WTC11 (cell line): ENCODE data around the gene KLC1. TPM values are rescaled to one million over a fixed set of nuclear protein-coding genes. Genes with fewer than 3 reads are reported as not detected.

Source experiments
- ATAC-seq: fragments of 200-7000 bp; cut with Tn5 transposase; 2 replicates; pipeline ENCODE4 v1.10.0; 2021; ENCODE audit warnings: mild to moderate bottlenecking, moderate library complexity
- CTCF ChIA-PET: fragments of 300-600 bp; sonication (Branson Sonifier 250); formaldehyde crosslinking; loops from one replicate; lab custom pipeline; 2021; ENCODE audit warnings: antibody characterized with exemption; lab: Charles Lee
- POLR2A ChIA-PET: fragments of 350-600 bp; sonication (Branson Sonifier 250); formaldehyde crosslinking; loops from one replicate; lab custom pipeline; 2021; ENCODE audit warnings: antibody characterized with exemption; lab: Charles Lee
- DNase-seq: peaks from one replicate; pipeline ENCODE4 v3.0.0; 2021; ENCODE audit warnings: low spot score
- H3K27ac Mint-ChIP-seq: 2 replicates; pipeline ENCODE4 v1.8.0; 2021; ENCODE audit warnings: mixed read lengths
- H3K27me3 Mint-ChIP-seq: 2 replicates; pipeline ENCODE4 v1.8.0; 2021; ENCODE audit warnings: low read depth, mild to moderate bottlenecking, moderate library complexity, mixed read lengths
- H3K36me3 Mint-ChIP-seq: 2 replicates; pipeline ENCODE4 v1.8.0; 2021; ENCODE audit warnings: mixed read lengths
- H3K4me1 Mint-ChIP-seq: 2 replicates; pipeline ENCODE4 v1.8.0; 2022; ENCODE audit warnings: mixed read lengths
- H3K4me3 Mint-ChIP-seq: 2 replicates; pipeline ENCODE4 v1.8.0; 2021; ENCODE audit warnings: mild to moderate bottlenecking, moderate library complexity, mixed read lengths
- H3K9me3 Mint-ChIP-seq: 2 replicates; pipeline ENCODE4 v1.8.0; 2021; ENCODE audit warnings: mixed read lengths
- AR ChIP-seq: fragments of 250-450 bp; sonication (Bioruptor Pico); IDR thresholded peaks from 2 replicates; pipeline ENCODE4 v1.9.0; 2021; ENCODE audit warnings: mild to moderate bottlenecking
- ATF1 ChIP-seq: sonication (generic); formaldehyde crosslinking; IDR thresholded peaks from 2 replicates; pipeline ENCODE4 v1.8.1; 2023; ENCODE audit warnings: mild to moderate bottlenecking, moderate library complexity, missing genetic modification reagents
- ATF2 ChIP-seq: sonication (generic); formaldehyde crosslinking; IDR thresholded peaks from 2 replicates; pipeline ENCODE4 v1.8.1; 2022; ENCODE audit warnings: low read depth, missing genetic modification reagents, borderline replicate concordance
- ATF3 ChIP-seq: sonication (generic); formaldehyde crosslinking; conservative IDR thresholded peaks from 2 replicates; pipeline ENCODE4 v1.8.1; 2022; ENCODE audit warnings: mild to moderate bottlenecking, missing genetic modification reagents
- E2F4 ChIP-seq: sonication (generic); formaldehyde crosslinking; IDR thresholded peaks from 2 replicates; pipeline ENCODE4 v1.8.1; 2022; ENCODE audit warnings: low read depth, mild to moderate bottlenecking, moderate library complexity, missing genetic modification reagents, borderline replicate concordance
- ELF4 ChIP-seq: sonication (generic); formaldehyde crosslinking; IDR thresholded peaks from 2 replicates; pipeline ENCODE4 v1.8.1; 2022; ENCODE audit warnings: low read depth, mild to moderate bottlenecking, moderate library complexity, missing genetic modification reagents
- ESRRA ChIP-seq: sonication (generic); formaldehyde crosslinking; IDR thresholded peaks from 2 replicates; pipeline ENCODE4 v1.8.1; 2022; ENCODE audit warnings: mild to moderate bottlenecking, missing genetic modification reagents, borderline replicate concordance
- ETV6 ChIP-seq: sonication (generic); formaldehyde crosslinking; IDR thresholded peaks from 2 replicates; pipeline ENCODE4 v1.8.1; 2022; ENCODE audit warnings: mild to moderate bottlenecking, missing genetic modification reagents
- GTF2I ChIP-seq: fragments of 250-450 bp; sonication (Bioruptor Pico); conservative IDR thresholded peaks from 2 replicates; pipeline ENCODE4 v1.4.0; 2021; ENCODE audit warnings: mild to moderate bottlenecking
- KAT7 ChIP-seq: sonication (generic); formaldehyde crosslinking; IDR thresholded peaks from 2 replicates; pipeline ENCODE4 v1.8.1; 2023; ENCODE audit warnings: missing genetic modification reagents, mild to moderate bottlenecking, borderline replicate concordance
- NR2C2 ChIP-seq: sonication (generic); formaldehyde crosslinking; IDR thresholded peaks from 2 replicates; pipeline ENCODE4 v1.8.0; 2022; ENCODE audit warnings: mild to moderate bottlenecking, missing genetic modification reagents
- OVOL2 ChIP-seq: fragments of 250-450 bp; sonication (Bioruptor Pico); IDR thresholded peaks from 2 replicates; pipeline ENCODE4 v1.9.0; 2021; ENCODE audit warnings: mild to moderate bottlenecking, borderline replicate concordance
- PRDM15 ChIP-seq: sonication (generic); formaldehyde crosslinking; IDR thresholded peaks from 2 replicates; pipeline ENCODE4 v1.8.0; 2022; ENCODE audit warnings: missing genetic modification reagents
- RELA ChIP-seq: sonication (generic); formaldehyde crosslinking; IDR thresholded peaks from 2 replicates; pipeline ENCODE4 v1.8.1; 2022; ENCODE audit warnings: missing genetic modification reagents, mild to moderate bottlenecking, borderline replicate concordance
- TEAD1 ChIP-seq: sonication (generic); formaldehyde crosslinking; IDR thresholded peaks from 2 replicates; pipeline ENCODE4 v1.8.0; 2022; ENCODE audit warnings: mild to moderate bottlenecking, missing genetic modification reagents
- TP53 ChIP-seq: sonication (generic); formaldehyde crosslinking; IDR thresholded peaks from 2 replicates; pipeline ENCODE4 v1.8.1; 2023; ENCODE audit warnings: mild to moderate bottlenecking, missing genetic modification reagents
- ZNF219 ChIP-seq: sonication (generic); formaldehyde crosslinking; IDR thresholded peaks from 2 replicates; pipeline ENCODE4 v1.8.0; 2023; ENCODE audit warnings: missing genetic modification reagents, mild to moderate bottlenecking, borderline replicate concordance
- ZNF317 ChIP-seq: sonication (generic); formaldehyde crosslinking; IDR thresholded peaks from 2 replicates; pipeline ENCODE4 v1.8.1; 2023; ENCODE audit warnings: low read depth, mild to moderate bottlenecking, moderate library complexity, missing genetic modification reagents, borderline replicate concordance
- total RNA-seq: library from RNA; stranded (reverse); gene quantifications from 3 replicates; pipeline ENCODE4 v1.2.3, GENCODE V29; 2021

The KLC1 gene
- total RNA-seq, 1 experiment from 2014 or later, result 171 TPM

GRCh38 chr14:103629503-103630121 lies 601 bp downstream of the KLC1 start:
- Mint-ChIP-seq H3K36me3 (no peaks in the 10 kb centered on the region), H3K27ac (peak overlapping the region; percentile 86; the same call in 1 of the 2 replicates), H3K4me3 (peak overlapping the region; percentile 91), H3K9me3 (no peaks in the 10 kb centered on the region), H3K27me3 (no peaks in the 10 kb centered on the region), H3K4me1 (peaks cover 29% of the 10 kb centered on the region)
- ChIA-PET CTCF (interaction anchor here (1.2 to 1.5 kb wide), 2 partner anchors 11 to 68 kb away, joined by 3 to 4 read pairs; no protein-coding TSS in a partner anchor), POLR2A (no interaction called here)
- DNase-seq, result peak; percentile 68
- ATAC-seq, result peak; percentile 11
- no peak for TF ChIP-seq ETV6 (CRISPR knock-in tag)
- TF ChIP-seq ESRRA (CRISPR knock-in tag), result 0 out of 2 replicates have a peak, but pooled peaks have one; percentile 2
- 0 out of 2 replicates have a peak, but pooled peaks have one; percentile 15 for TF ChIP-seq TP53 (CRISPR knock-in tag)

- DNase-seq (no peak), ATAC-seq (no peak)
- peak overlapping the region; percentile 91 for H3K4me3 Mint-ChIP-seq
- no peaks in the 10 kb centered on the region for H3K9me3 Mint-ChIP-seq
- H3K27me3 Mint-ChIP-seq, result no peaks in the 10 kb centered on the region
- H3K36me3 Mint-ChIP-seq, result no peaks in the 10 kb centered on the region; the same call in 1 of the 2 replicates
- POLR2A ChIA-PET, result no interaction called here
- CTCF ChIA-PET, result interaction anchor here (0.7 kb wide), 1 partner anchor 247 kb away, joined by 4 read pairs; no protein-coding TSS in a partner anchor
- TF ChIP-seq ELF4 (CRISPR knock-in tag) (no peak), ATF2 (CRISPR knock-in tag) (no peak), AR (no peak), RELA (CRISPR knock-in tag) (no peak), E2F4 (CRISPR knock-in tag) (no peak), ZNF317 (no peak), TEAD1 (CRISPR knock-in tag) (no peak), KAT7 (CRISPR knock-in tag) (no peak), ATF1 (CRISPR knock-in tag) (no peak), ZNF219 (CRISPR knock-in tag) (no peak), GTF2I (CRISPR knock-in tag) (no peak), ATF3 (CRISPR knock-in tag) (no peak), OVOL2 (CRISPR knock-in tag) (no peak), PRDM15 (CRISPR knock-in tag) (no peak), NR2C2 (CRISPR knock-in tag) (no peak)
- peaks cover 25% of the 10 kb centered on the region for H3K4me1 Mint-ChIP-seq
- peak overlapping the region; percentile 54 for H3K27ac Mint-ChIP-seq
These were observed 1.5 kb downstream of the KLC1 start for GRCh38 chr14:103630364-103631108.
